ENCODE measurements around the gene OR13C3.

The OR13C3 gene
- 0 reads per million in 3 donors for total RNA-seq

GRCh38 chr9:104536756-104537155, at the start of gene OR13C3:
Gene OR13C3 (minus strand): TSS chr9:104536856. CDS start chr9:104536723, 133 bp downstream.
- Histone ChIP-seq H3K27ac (ENCODE audit: insufficient read depth, low read length, poor library complexity, severe bottlenecking) (no peak within 1 kb of the TSS), H3K36me3 (ENCODE audit: control insufficient read depth, insufficient read depth, low read length) (no peaks in the 10 kb centered on the region), H3K9me3 (ENCODE audit: control insufficient read depth, low read length) (no peaks in the 10 kb centered on the region), H3K27me3 (replicated peaks; ENCODE audit: control insufficient read depth, insufficient read depth, low read length, poor library complexity, severe bottlenecking) (no peaks in the 10 kb centered on the region), H3K4me3 (ENCODE audit: insufficient read depth, low read depth, low read length, poor library complexity, severe bottlenecking) (no peak within 1 kb of the TSS), H3K4me1 (ENCODE audit: control insufficient read depth, insufficient read depth, low read length, poor library complexity, severe bottlenecking) (no peaks in the 10 kb centered on the region)
- no peak for DNase-seq

GRCh38 chr9:104580562-104580961, 43.9 kb upstream of the OR13C3 start:
- no peak overlapping the region for H3K4me3 ChIP-seq (ENCODE audit: insufficient read depth, low read depth, low read length, poor library complexity, severe bottlenecking)
- no peak overlapping the region for H3K27ac ChIP-seq (ENCODE audit: insufficient read depth, low read length, poor library complexity, severe bottlenecking)
- H3K27me3 ChIP-seq (replicated peaks; ENCODE audit: control insufficient read depth, insufficient read depth, low read length, poor library complexity, severe bottlenecking) = no peaks in the 10 kb centered on the region
- no peaks in the 10 kb centered on the region for H3K4me1 ChIP-seq (ENCODE audit: control insufficient read depth, insufficient read depth, low read length, poor library complexity, severe bottlenecking)
- H3K9me3 ChIP-seq (ENCODE audit: control insufficient read depth, low read length) = no peaks in the 10 kb centered on the region
- no peaks in the 10 kb centered on the region for H3K36me3 ChIP-seq (ENCODE audit: control insufficient read depth, insufficient read depth, low read length)
- no peak for DNase-seq

GRCh38 chr9:104577263-104577662, 40.6 kb upstream of the OR13C3 start:
- Histone ChIP-seq H3K4me1 (ENCODE audit: control insufficient read depth, insufficient read depth, low read length, poor library complexity, severe bottlenecking) (no peaks in the 10 kb centered on the region), H3K27me3 (replicated peaks; ENCODE audit: control insufficient read depth, insufficient read depth, low read length, poor library complexity, severe bottlenecking) (no peaks in the 10 kb centered on the region), H3K27ac (ENCODE audit: insufficient read depth, low read length, poor library complexity, severe bottlenecking) (no peak overlapping the region), H3K36me3 (ENCODE audit: control insufficient read depth, insufficient read depth, low read length) (no peaks in the 10 kb centered on the region), H3K4me3 (ENCODE audit: insufficient read depth, low read depth, low read length, poor library complexity, severe bottlenecking) (no peak overlapping the region), H3K9me3 (ENCODE audit: control insufficient read depth, low read length) (no peaks in the 10 kb centered on the region)
- DNase-seq = no peak

GRCh38 chr9:104575456-104575855, 38.8 kb upstream of the OR13C3 start:
- Histone ChIP-seq H3K27ac (ENCODE audit: insufficient read depth, low read length, poor library complexity, severe bottlenecking) (no peak overlapping the region), H3K27me3 (replicated peaks; ENCODE audit: control insufficient read depth, insufficient read depth, low read length, poor library complexity, severe bottlenecking) (no peaks in the 10 kb centered on the region), H3K9me3 (ENCODE audit: control insufficient read depth, low read length) (peaks cover 4% of the 10 kb centered on the region), H3K36me3 (ENCODE audit: control insufficient read depth, insufficient read depth, low read length) (no peaks in the 10 kb centered on the region), H3K4me1 (ENCODE audit: control insufficient read depth, insufficient read depth, low read length, poor library complexity, severe bottlenecking) (no peaks in the 10 kb centered on the region), H3K4me3 (ENCODE audit: insufficient read depth, low read depth, low read length, poor library complexity, severe bottlenecking) (no peak overlapping the region)
- no peak for DNase-seq

- H3K36me3 ChIP-seq (ENCODE audit: control insufficient read depth, insufficient read depth, low read length) = no peaks in the 10 kb centered on the region
- no peaks in the 10 kb centered on the region for H3K4me1 ChIP-seq (ENCODE audit: control insufficient read depth, insufficient read depth, low read length, poor library complexity, severe bottlenecking)
Observed at GRCh38 chr9:104572612-104573011, 36.0 kb upstream of the OR13C3 start.

GRCh38 chr9:104568868-104569267, 32.2 kb upstream of the OR13C3 start, which contains the start of gene OR13C8:
Gene OR13C8 (plus strand): TSS chr9:104569168. CDS start chr9:104569168, 0 bp downstream.
- H3K4me1 ChIP-seq (ENCODE audit: control insufficient read depth, insufficient read depth, low read length, poor library complexity, severe bottlenecking) = no peaks in the 10 kb centered on the region
- H3K9me3 ChIP-seq (ENCODE audit: control insufficient read depth, low read length) = peaks cover 4% of the 10 kb centered on the region
- H3K4me3 ChIP-seq (ENCODE audit: insufficient read depth, low read depth, low read length, poor library complexity, severe bottlenecking) = no peak within 1 kb of the TSS
- H3K27me3 ChIP-seq (replicated peaks; ENCODE audit: control insufficient read depth, insufficient read depth, low read length, poor library complexity, severe bottlenecking) = no peaks in the 10 kb centered on the region
- no peak for DNase-seq
- no peaks in the 10 kb centered on the region for H3K36me3 ChIP-seq (ENCODE audit: control insufficient read depth, insufficient read depth, low read length)
- H3K27ac ChIP-seq (ENCODE audit: insufficient read depth, low read length, poor library complexity, severe bottlenecking) = no peak within 1 kb of the TSS

More at GRCh38 chr9:104572612-104573011, 36.0 kb upstream of the OR13C3 start:
- H3K9me3 ChIP-seq (ENCODE audit: control insufficient read depth, low read length) = peaks cover 4% of the 10 kb centered on the region
- no peak overlapping the region for H3K27ac ChIP-seq (ENCODE audit: insufficient read depth, low read length, poor library complexity, severe bottlenecking)
- DNase-seq = no peak
- no peaks in the 10 kb centered on the region for H3K27me3 ChIP-seq (replicated peaks; ENCODE audit: control insufficient read depth, insufficient read depth, low read length, poor library complexity, severe bottlenecking)
- H3K4me3 ChIP-seq (ENCODE audit: insufficient read depth, low read depth, low read length, poor library complexity, severe bottlenecking) = no peak overlapping the region

GRCh38 chr9:104564358-104564757, 27.7 kb upstream of the OR13C3 start:
- no peak overlapping the region for H3K27ac ChIP-seq (ENCODE audit: insufficient read depth, low read length, poor library complexity, severe bottlenecking)
- H3K4me1 ChIP-seq (ENCODE audit: control insufficient read depth, insufficient read depth, low read length, poor library complexity, severe bottlenecking) = no peaks in the 10 kb centered on the region
- no peak overlapping the region for H3K4me3 ChIP-seq (ENCODE audit: insufficient read depth, low read depth, low read length, poor library complexity, severe bottlenecking)
- H3K36me3 ChIP-seq (ENCODE audit: control insufficient read depth, insufficient read depth, low read length) = no peaks in the 10 kb centered on the region
- no peak for DNase-seq
- H3K9me3 ChIP-seq (ENCODE audit: control insufficient read depth, low read length) = no peaks in the 10 kb centered on the region
- no peaks in the 10 kb centered on the region for H3K27me3 ChIP-seq (replicated peaks; ENCODE audit: control insufficient read depth, insufficient read depth, low read length, poor library complexity, severe bottlenecking)

- no peak for DNase-seq
- H3K4me1 ChIP-seq (ENCODE audit: control insufficient read depth, insufficient read depth, low read length, poor library complexity, severe bottlenecking) = no peaks in the 10 kb centered on the region
- no peaks in the 10 kb centered on the region for H3K9me3 ChIP-seq (ENCODE audit: control insufficient read depth, low read length)
- no peak overlapping the region for H3K4me3 ChIP-seq (ENCODE audit: insufficient read depth, low read depth, low read length, poor library complexity, severe bottlenecking)
- H3K27ac ChIP-seq (ENCODE audit: insufficient read depth, low read length, poor library complexity, severe bottlenecking) = no peak overlapping the region
- H3K27me3 ChIP-seq (replicated peaks; ENCODE audit: control insufficient read depth, insufficient read depth, low read length, poor library complexity, severe bottlenecking) = no peaks in the 10 kb centered on the region
- H3K36me3 ChIP-seq (ENCODE audit: control insufficient read depth, insufficient read depth, low read length) = no peaks in the 10 kb centered on the region
Observed at GRCh38 chr9:104556830-104557634, 20.4 kb upstream of the OR13C3 start.

GRCh38 chr9:104555521-104555920, 18.9 kb upstream of the OR13C3 start:
- Histone ChIP-seq H3K36me3 (ENCODE audit: control insufficient read depth, insufficient read depth, low read length) (no peaks in the 10 kb centered on the region), H3K4me1 (ENCODE audit: control insufficient read depth, insufficient read depth, low read length, poor library complexity, severe bottlenecking) (no peaks in the 10 kb centered on the region), H3K9me3 (ENCODE audit: control insufficient read depth, low read length) (no peaks in the 10 kb centered on the region), H3K27ac (ENCODE audit: insufficient read depth, low read length, poor library complexity, severe bottlenecking) (no peak overlapping the region), H3K4me3 (ENCODE audit: insufficient read depth, low read depth, low read length, poor library complexity, severe bottlenecking) (no peak overlapping the region), H3K27me3 (replicated peaks; ENCODE audit: control insufficient read depth, insufficient read depth, low read length, poor library complexity, severe bottlenecking) (no peaks in the 10 kb centered on the region)
- DNase-seq = no peak

GRCh38 chr9:104553261-104553660, 16.6 kb upstream of the OR13C3 start:
- no peaks in the 10 kb centered on the region for H3K4me1 ChIP-seq (ENCODE audit: control insufficient read depth, insufficient read depth, low read length, poor library complexity, severe bottlenecking)
- no peak overlapping the region for H3K27ac ChIP-seq (ENCODE audit: insufficient read depth, low read length, poor library complexity, severe bottlenecking)
- no peaks in the 10 kb centered on the region for H3K36me3 ChIP-seq (ENCODE audit: control insufficient read depth, insufficient read depth, low read length)
- H3K9me3 ChIP-seq (ENCODE audit: control insufficient read depth, low read length) = no peaks in the 10 kb centered on the region
- no peak overlapping the region for H3K4me3 ChIP-seq (ENCODE audit: insufficient read depth, low read depth, low read length, poor library complexity, severe bottlenecking)
- no peak for DNase-seq
- no peaks in the 10 kb centered on the region for H3K27me3 ChIP-seq (replicated peaks; ENCODE audit: control insufficient read depth, insufficient read depth, low read length, poor library complexity, severe bottlenecking)

Data from effector memory CD4-positive, alpha-beta T cell (primary cell).